ENCODE measurements around the gene PI4KA. TPM values are rescaled to one million over a fixed set of nuclear protein-coding genes. Genes with fewer than 3 reads are reported as not detected.

The PI4KA gene
- total and polyA plus RNA-seq, 2 of the 13 experiments (the other 11 are each of a cell fraction or from before 2014, with no cell fraction given), result 27.4 to 56.4 TPM

- H3K79me2 ChIP-seq (ENCODE audit: insufficient read depth, low read length), result peaks cover 6% of the 10 kb centered on the region
- no peak overlapping the region for H2AFZ ChIP-seq (ENCODE audit: low read length)
- no peak for DNase-seq (ENCODE audit: low spot score)
- no peak overlapping the region for H3K9ac ChIP-seq (ENCODE audit: insufficient read depth, low read depth, low read length)
- intact Hi-C loops (cut with micrococcal nuclease; ENCODE audit: unreplicated experiment), result no loop called here
- ATAC-seq, result no peak
- no TSS peak for BruUV-seq (replicated peaks)
- WGBS (ENCODE audit: low lambda C conversion rate), result 96% methylated on average over 4 of the region's 4 CpGs
- peaks cover 15% of the 10 kb centered on the region for H4K20me1 ChIP-seq (ENCODE audit: insufficient read depth, low read length)
- no peak for FAIRE-seq
- peak overlapping the region; percentile 57 for H3K27ac ChIP-seq (ENCODE audit: extremely low read length, insufficient read depth, low read length)
- H3K27me3 ChIP-seq (ENCODE audit: control insufficient read depth in 1 of 2, insufficient read depth in 2 of 2, low read length in 2 of 2), result no peaks in the 10 kb centered on the region
- in situ Hi-C loops (cut with HindIII; ENCODE audit: extremely low pct_ligation_motif_present, low pct_unique_long_range_greater_than_20kb), result no loop called here
- peaks cover 68% of the 10 kb centered on the region for H3K4me1 ChIP-seq (ENCODE audit: insufficient read depth, low read length)
- no peak overlapping the region for H3K4me2 ChIP-seq (ENCODE audit: low read depth, low read length)
- no peak overlapping the region for H3K4me3 ChIP-seq (replicated peaks in 1 of 3; ENCODE audit: insufficient read depth in 1 of 3, low read depth in 2 of 3, low read length in 3 of 3)
- ChIA-PET POLR2A (interaction anchor here (1.1 to 11.1 kb wide), 2 partner anchors 12 to 194 kb away, joined by 3 to 172 read pairs; partner anchors contain the start of genes LZTR1 and SERPIND1), CTCF (ENCODE audit: low intra/inter-chr PET ratio, low total read pairs) (no interaction called here)
- H3K9me3 ChIP-seq (ENCODE audit: low read length), result no peaks in the 10 kb centered on the region
- H3K36me3 ChIP-seq (replicated peaks in 1 of 2; ENCODE audit: control insufficient read depth in 1 of 2, insufficient read depth in 2 of 2, low read length in 2 of 2), result peaks cover 29 to 69% of the 10 kb centered on the region in 2 experiments
- TF ChIP-seq RBM22 (optimal IDR thresholded peaks at IDR 0.05; ENCODE audit: low read length) (peak; percentile 82), AGO2 (optimal IDR thresholded peaks at IDR 0.05; ENCODE audit: low read depth, low read length) (peak; percentile 31), POLR2A (IDR thresholded peaks at IDR 0.05; ENCODE audit: insufficient read depth in 1 of 2, low read depth in 2 of 2, low read length in 2 of 2) (peak; percentile 21 to 52; a peak in 1 of 4 replicates), POLR2AphosphoS5 (IDR thresholded peaks at IDR 0.05; ENCODE audit: low read depth, low read length) (peak; percentile 51), SSRP1 (CRISPR knock-in tag; IDR thresholded peaks at IDR 0.05) (peak; percentile 68), ZBTB40 (IDR thresholded peaks at IDR 0.05) (no peak), ZBTB40 (CRISPR knock-in tag; IDR thresholded peaks at IDR 0.05) (0 out of 2 replicates have a peak, but pooled peaks have one; percentile 33), TOE1 (CRISPR knock-in tag; IDR thresholded peaks at IDR 0.05) (no peak), ZNF33A (CRISPR knock-in tag; IDR thresholded peaks at IDR 0.05; ENCODE audit: borderline replicate concordance) (no peak), NCOA1 (CRISPR knock-in tag; IDR thresholded peaks at IDR 0.05) (0 out of 2 replicates have a peak, but pooled peaks have one; percentile 34), PAF1 (CRISPR knock-in tag; IDR thresholded peaks at IDR 0.05) (peak; percentile 79), XRCC5 (optimal IDR thresholded peaks at IDR 0.05; ENCODE audit: low read length) (no peak), POLR2G (IDR thresholded peaks at IDR 0.05; ENCODE audit: low read depth, low read length) (peak; percentile 18; the same call in 1 of the 2 replicates), HES4 (CRISPR knock-in tag; IDR thresholded peaks at IDR 0.05; ENCODE audit: borderline replicate concordance) (no peak)
Observed at GRCh38 chr22:20787746-20788626, 70.6 kb downstream of the PI4KA start.

Data from HepG2 (cell line).